Heart left ventricle (tissue), 16 donors: ENCODE results near the gene SCRT2. TPM values are rescaled to one million over a fixed set of nuclear protein-coding genes. Genes with fewer than 3 reads are reported as not detected.
A peak's percentile ranks its signal among the peaks of the same experiment; 100 is the strongest.

Experiments used
- ATAC-seq, 4 donors: fragments of 200-7000 bp; cut with Tn5 transposase; one replicate each; pipeline ENCODE4 v1.9.1; 2020 to 2022; ENCODE audit warnings: moderate library complexity in 4 of 4, mild to moderate bottlenecking in 3 of 4, moderate number of reproducible peaks in 1 of 4
- DNase-seq, 5 donors: peaks; one replicate each; pipeline ENCODE4 v3.0.0-alpha.2; 2020
- H3K27ac ChIP-seq, 12 donors: fragments of 200-600 bp; sonication (generic) in 4 of 12; one replicate each; pipeline versions ENCODE4 v1.5.0 to v1.8.0; 2016 to 2022; ENCODE audit warnings: mild to moderate bottlenecking in 2 of 12
- H3K27me3 ChIP-seq, 9 donors: fragments of 200-600 bp; sonication (generic) in 2 of 9; one replicate each; pipeline versions ENCODE4 v1.5.1 to v1.8.0; 2016 to 2022; ENCODE audit warnings: mild to moderate bottlenecking in 3 of 9
- H3K36me3 ChIP-seq, 9 donors: fragments of 200-600 bp; sonication (generic) in 2 of 9; one replicate each; pipeline versions ENCODE4 v1.5.0 to v1.8.0; 2018 to 2022; ENCODE audit warnings: mild to moderate bottlenecking in 2 of 9
- H3K4me1 ChIP-seq, 12 donors: fragments of 200-600 bp; sonication (generic) in 4 of 12; one replicate each; pipeline versions ENCODE4 v1.5.0 to v1.8.0; 2016 to 2022; ENCODE audit warnings: mild to moderate bottlenecking in 3 of 12
- H3K4me3 ChIP-seq, 12 donors: fragments of 200-600 bp; sonication (generic) in 4 of 12; one replicate each; pipeline versions ENCODE4 v1.5.0 to v1.8.0; 2017 to 2022; ENCODE audit warnings: mild to moderate bottlenecking in 9 of 12, moderate library complexity in 4 of 12
- H3K9me3 ChIP-seq, 12 donors: fragments of 200-600 bp; sonication (generic) in 4 of 12; one replicate each; pipeline versions ENCODE4 v1.5.0 to v1.8.0; 2016 to 2022; ENCODE audit warnings: mild to moderate bottlenecking in 1 of 12
- CTCF ChIP-seq, 12 donors: fragments of 200-600 bp; sonication (generic) in 4 of 12; IDR thresholded peaks; one replicate each; pipeline versions ENCODE4 v1.5.0 to v1.8.0; 2018 to 2022; ENCODE audit warnings: antibody characterized with exemption in 12 of 12, mild to moderate bottlenecking in 5 of 12
- POLR2A ChIP-seq, 2 donors: fragments of 450-650 bp; IDR thresholded peaks; one replicate each; pipeline ENCODE4 v1.6.1; 2017; ENCODE audit warnings: antibody characterized with exemption in 2 of 2, mild to moderate bottlenecking in 2 of 2, moderate library complexity in 2 of 2
- WGBS, 4 donors: extraction: QIAGEN DNeasy Blood & Tissue Kit in 2 of 4; methylation state at CpG; one replicate each; pipeline versions ENCODE4 v1.1.5 to v1.1.7; 2013 to 2018; 5-methylcytosine and 5-hydroxymethylcytosine counted together
- intact Hi-C, 10 donors: fragments of 100-400 bp; cut with DNase I; formaldehyde crosslinking; loops; one replicate each; pipeline versions ENCODE4 v1.11.1 to v1.14.2; 2022
- polyA plus RNA-seq, 2 donors: library from polyadenylated mRNA; stranded (reverse); fragments of 200-250 nt; gene quantifications; one replicate each; pipeline ENCODE4 v1.2.3, GENCODE V29; 2013
- total RNA-seq, 9 donors: library from RNA; depleted of rRNA in 2 of 9; stranded (reverse); fragments of >200 nt in 2 of 9; fragmentation: NEBNext Ultra II Directional in 3 of 9; extraction: Animal tissue kit (Norgen Biotek cat#: 25700) in 3 of 9; gene quantifications; one replicate each; pipeline versions ENCODE4 v1.1.0 to v1.2.4, GENCODE V29; 2016 to 2023
- donor health status: ischemic (EF 13 %, LVEDD 7.1; RV severe dilation, severe dysfunction).
- donor health status: healthy with polysubstance abuse.
- donor health status: DM: no; HTN: yes; CAD: no.
- donor health status: DM: no; HTN: no; CAD: no.
- donor health status: ischemic (EF 25% LVEDD 6.9; RV normal size, moderate dysfunction).
- donor health status: ischemic (EF 25% LVEDD 5.7; RV mildly dilated, moderate dysfunction).
- donor health status: healthy.
- donor health status: DM: yes; HTN: yes; CAD: no.
- donor health status: ischemic (EF 35%, LVEDD 5.7; RV mildly dilated, moderate dysfunction).
- donor health status: nonischemic (EF 11% LVEDD 7.7; RV severe dilation, severe dysfunction).
- donor health status: DM: yes; HTN: yes; CAD: no.
- donor health status: PGD.
- donor health status: ischemic (EF 29% LVEDD 5.4; RV normal size, mild dysfunction).
- donor health status: nonischemic (EF 23%, LVEDD 6.1; RV moderate dilation, normal function).

The SCRT2 gene
- total and polyA plus RNA-seq, 11 donors: not detected

DNA sequence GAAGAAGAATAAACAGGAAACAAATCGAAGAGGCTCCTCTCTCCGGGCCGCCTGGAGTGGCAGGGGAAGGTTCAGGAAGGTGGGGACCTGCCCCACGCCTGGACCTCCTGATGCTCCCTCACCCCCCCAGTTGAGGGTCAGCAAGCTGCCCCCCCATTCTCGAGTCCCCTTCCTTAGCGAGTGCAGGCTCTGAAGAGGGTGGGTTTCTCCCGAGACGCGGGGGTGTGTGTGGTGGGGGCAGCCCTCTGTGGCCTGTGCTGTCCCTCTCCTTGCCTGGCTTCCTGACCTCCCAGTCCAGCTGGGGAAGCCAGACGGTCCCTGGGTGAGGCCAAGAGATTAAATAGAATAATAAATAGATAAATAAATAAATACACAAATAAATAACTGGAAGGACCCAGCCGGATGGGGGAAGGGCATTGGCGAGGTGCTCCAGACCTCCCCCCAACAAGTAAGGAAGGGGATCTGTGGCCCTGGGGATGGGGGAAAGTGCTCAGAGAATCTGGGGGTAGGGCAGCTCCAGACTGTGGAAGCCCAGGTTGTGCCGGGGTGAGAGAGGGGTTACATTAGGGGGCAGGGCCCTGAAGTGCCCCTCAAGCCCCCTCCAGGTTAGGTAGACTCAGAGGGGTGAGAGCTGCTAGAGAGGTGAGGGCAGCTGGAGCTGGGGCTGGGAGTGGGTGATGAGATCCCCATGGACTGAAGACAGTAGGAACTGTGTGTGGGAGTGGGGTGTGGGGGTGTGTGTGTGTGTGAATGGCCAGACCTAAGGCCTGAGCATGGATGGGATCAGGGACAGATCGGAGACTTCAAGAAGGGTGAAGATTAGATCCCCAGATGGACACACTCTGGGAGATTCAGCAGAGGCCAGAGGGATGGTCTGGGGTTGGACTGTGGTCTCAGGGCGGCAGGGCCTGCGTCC, 13.1 kb downstream of the SCRT2 start:
- Histone ChIP-seq H3K9me3 (no peaks in the 10 kb centered on the region), H3K4me3 (no peak overlapping the region), H3K27me3 (peaks cover 12 to 60% (median 47%) of the 10 kb centered on the region in 9 donors), H3K27ac (no peak overlapping the region), H3K4me1 (peaks cover 0 to 45% (median 8%) of the 10 kb centered on the region in 12 donors), H3K36me3 (no peaks in the 10 kb centered on the region)
- TF ChIP-seq CTCF (IDR thresholded peaks at IDR 0.05): no peak
- TF ChIP-seq POLR2A (IDR thresholded peaks at IDR 0.05): no peak
- intact Hi-C loops: loop anchor here in 1 of 10 donors (10.0 kb wide), 1 partner anchor 308 kb away; no protein-coding TSS in a partner anchor
- 29 to 41% (median 32%) methylated on average over 16 of the region's 16 CpGs for WGBS, 4 donors
- ATAC-seq: no peak
- no peak for DNase-seq

- no peaks in the 10 kb centered on the region for H3K36me3 ChIP-seq
- H3K9me3 ChIP-seq: no peaks in the 10 kb centered on the region
- DNase-seq: no peak
- H3K4me1 ChIP-seq: peaks cover 0 to 42% (median 5%) of the 10 kb centered on the region in 12 donors
- TF ChIP-seq CTCF (IDR thresholded peaks at IDR 0.05) (no peak), POLR2A (IDR thresholded peaks at IDR 0.05) (no peak)
- ATAC-seq: no peak
- no peak overlapping the region for H3K27ac ChIP-seq
- WGBS, 4 donors: 26 to 56% (median 34%) methylated on average over 12 to 29 of the region's 29 CpGs
- H3K4me3 ChIP-seq: no peak overlapping the region
- H3K27me3 ChIP-seq: peaks cover 12 to 58% (median 45%) of the 10 kb centered on the region in 9 donors
- intact Hi-C loops: loop anchor here in 1 of 10 donors (10.0 kb wide), 1 partner anchor 307 kb away; no protein-coding TSS in a partner anchor
Measured at GRCh38 chr20:661474-662270, 13.9 kb downstream of the SCRT2 start.

- Histone ChIP-seq H3K9me3 (no peaks in the 10 kb centered on the region), H3K4me3 (no peak overlapping the region), H3K4me1 (peaks cover 0 to 49% (median 6%) of the 10 kb centered on the region in 12 donors), H3K27ac (no peak overlapping the region), H3K36me3 (no peaks in the 10 kb centered on the region), H3K27me3 (peaks cover 11 to 32% (median 23%) of the 10 kb centered on the region in 9 donors)
- intact Hi-C loops: loop anchor here in 3 of 10 donors (5.0 to 10.0 kb wide), 3 partner anchors 66 to 304 kb away; no protein-coding TSS in a partner anchor
- peak in 1 of 4 donors; percentile 18 for ATAC-seq
- WGBS, 4 donors: 44 to 66% (median 52%) methylated on average over 5 of the region's 5 CpGs
- no peak for DNase-seq
- TF ChIP-seq CTCF (IDR thresholded peaks at IDR 0.05) (no peak), POLR2A (IDR thresholded peaks at IDR 0.05) (no peak)
Measured at GRCh38 chr20:658731-659291, 16.8 kb downstream of the SCRT2 start.
